DMS 273 (cell line): ENCODE data around the gene SNPH.
"Not testable (repeated sequence)": the region's sequence is repeated elsewhere in the genome, so short reads cannot be mapped to it uniquely, and the experiment has no call there.

Source experiments
- DNase-seq: peaks from one replicate; lab custom pipeline; 2025; ENCODE audit not compliant: unreplicated experiment; lab: John Stamatoyannopoulos, UW

SNPH gene

DNA sequence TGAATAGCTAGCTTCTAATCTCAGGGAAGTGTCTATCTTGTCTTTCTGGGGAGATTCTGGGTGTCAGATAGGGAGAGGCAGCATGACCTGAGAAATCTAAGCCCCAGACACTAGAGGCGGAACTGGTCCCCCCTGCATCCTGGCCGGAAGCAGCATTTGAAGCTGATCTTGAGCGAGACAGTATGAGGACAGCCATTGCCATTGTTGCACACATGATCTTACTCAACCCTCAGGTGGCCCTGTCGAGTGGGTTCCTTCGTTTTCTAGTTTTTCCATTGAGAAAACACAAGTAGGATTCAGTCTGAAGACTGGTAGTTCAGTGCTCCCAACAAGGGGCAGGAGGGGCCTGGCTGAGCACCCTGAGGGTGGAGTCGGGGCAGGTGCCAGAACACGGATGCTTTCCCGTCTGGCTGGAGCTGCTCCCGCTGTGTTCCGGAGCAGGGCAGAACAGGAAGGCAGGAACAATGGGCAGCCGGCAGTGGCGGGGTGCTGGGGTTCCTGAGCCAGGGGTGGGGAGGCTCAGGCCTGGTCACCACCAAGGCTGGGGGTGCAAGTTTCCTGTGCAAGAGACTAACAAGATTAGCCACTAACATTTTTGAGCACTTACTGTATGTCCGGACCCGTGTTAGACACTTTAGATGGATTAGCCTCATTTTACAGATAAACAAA is 70.7 kb downstream of the SNPH start:
- peak; percentile 49 for DNase-seq

DNA sequence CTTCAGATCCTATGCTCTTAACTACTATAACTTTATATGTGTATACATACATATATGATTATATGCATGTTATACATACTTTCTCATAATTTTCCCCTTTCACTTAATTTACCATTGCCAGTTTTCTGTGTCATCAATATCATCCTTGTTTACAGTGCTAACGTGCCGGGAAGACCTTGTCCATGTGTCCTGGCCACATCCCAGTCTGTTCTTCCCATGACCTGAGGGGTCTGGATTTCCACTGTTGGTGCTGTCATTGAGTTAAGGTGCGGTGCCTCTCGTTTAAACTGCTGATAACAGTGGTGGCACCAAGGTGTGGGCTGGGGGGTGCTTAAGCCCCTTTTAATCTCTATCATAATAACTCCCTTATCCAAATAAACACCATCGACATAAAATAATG is 71.3 kb downstream of the SNPH start:
- no peak for DNase-seq

DNA sequence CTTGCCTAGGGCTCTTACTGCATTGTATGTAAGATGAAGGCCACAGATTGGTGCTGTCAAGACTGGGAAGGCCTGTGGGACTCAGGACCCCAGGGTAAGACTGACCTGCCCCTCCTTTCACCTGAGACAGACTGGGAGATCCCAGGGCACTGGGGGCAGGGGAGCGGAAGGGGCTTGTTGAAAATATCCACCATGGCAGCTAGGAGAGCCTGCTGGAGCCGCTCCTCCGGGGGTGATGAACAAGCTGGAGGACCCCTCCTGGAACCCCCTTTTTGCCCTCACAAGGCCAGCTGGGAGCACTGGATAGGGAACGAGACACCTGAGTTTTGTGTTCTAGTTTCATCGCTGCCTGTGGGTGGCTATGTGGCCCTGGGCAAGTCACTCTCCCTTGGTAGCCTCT is 72.0 kb downstream of the SNPH start:
- no peak for DNase-seq

DNA sequence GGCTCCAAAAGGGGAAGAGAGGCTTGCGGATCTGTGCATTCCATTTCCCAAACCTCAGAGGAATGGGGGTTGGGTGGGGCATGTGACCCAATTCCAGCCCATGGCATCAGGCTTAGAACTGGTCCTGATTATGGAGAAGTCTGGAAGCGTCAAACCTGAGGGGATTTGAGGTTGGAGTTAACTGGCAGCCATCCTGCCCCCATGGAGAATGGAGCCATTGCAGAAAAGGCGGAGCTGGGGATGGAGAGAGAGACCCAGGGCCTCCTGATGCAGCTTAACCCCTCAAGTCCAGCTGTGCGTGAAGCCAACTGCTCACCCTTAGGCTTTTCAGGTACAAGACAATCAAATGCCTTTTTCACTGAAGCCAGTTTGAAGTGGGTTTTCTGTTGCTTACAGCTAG is 72.7 kb downstream of the SNPH start:
- no peak for DNase-seq

DNA sequence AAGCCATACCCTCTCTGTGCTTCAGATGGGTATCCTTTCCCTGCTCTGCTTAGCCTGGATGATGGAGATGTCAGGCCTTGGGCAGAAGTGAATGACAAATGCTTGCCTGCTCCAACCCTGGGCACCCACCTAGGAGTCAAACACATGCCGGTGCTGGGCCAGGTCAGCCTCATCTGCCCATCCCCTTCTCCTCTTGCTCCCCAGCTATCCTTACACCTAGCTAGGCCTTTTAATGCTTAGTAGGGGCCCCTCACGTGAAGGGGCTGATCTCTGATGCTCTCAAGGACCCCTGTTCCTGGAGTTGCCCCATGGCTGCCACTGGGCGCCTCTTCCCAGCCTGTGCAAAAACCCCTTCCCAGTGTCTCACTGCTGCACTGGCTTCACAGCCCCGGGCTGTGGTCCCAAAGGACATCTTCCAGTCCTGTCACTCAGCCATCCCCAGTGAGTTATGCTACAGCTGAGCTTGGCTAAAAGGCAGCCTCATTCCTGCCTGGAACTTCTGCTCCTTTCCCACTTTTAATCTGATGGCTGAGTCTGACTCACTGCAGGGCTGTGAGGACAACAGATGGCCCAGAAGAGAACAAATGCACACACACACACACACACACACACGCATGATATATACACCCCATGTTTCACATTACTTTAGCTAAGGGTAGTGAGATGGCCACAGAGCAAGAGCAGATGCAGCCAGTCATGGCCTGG is 75.6 kb downstream of the SNPH start:
- DNase-seq, result peak; percentile 57

DNA sequence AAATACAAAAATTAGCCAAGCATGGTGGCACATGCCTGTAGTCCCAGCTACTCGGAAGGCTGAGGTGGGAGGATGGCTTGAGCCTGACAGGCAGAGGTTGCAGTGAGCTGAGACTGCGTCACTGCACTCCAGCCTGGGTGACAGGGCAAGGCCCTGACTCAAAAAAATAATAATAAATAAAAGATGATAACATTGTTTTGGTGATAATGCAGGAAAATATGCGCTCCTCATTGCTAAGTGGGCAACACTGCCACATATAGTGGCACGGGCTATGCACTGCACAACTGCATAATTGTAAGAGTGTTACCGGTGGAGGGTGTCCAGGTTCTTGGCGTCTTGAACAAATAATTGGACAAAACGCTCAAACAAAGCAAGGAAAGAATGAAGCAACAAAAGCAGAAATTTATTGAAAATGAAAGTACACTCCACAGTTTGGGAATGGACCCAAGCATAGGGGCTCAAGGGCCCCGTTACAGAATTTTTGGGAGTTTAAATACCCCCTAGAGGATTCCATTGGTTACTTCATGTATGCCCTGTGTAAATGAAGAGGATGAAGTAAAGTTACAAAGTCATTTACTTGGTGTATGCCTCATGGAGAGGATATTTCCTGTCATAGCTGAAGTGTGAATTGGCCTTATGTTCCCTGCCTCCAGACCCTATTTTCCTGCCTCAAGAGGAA is 77.5 kb downstream of the SNPH start:
- not testable (repeated sequence) for DNase-seq

DNA sequence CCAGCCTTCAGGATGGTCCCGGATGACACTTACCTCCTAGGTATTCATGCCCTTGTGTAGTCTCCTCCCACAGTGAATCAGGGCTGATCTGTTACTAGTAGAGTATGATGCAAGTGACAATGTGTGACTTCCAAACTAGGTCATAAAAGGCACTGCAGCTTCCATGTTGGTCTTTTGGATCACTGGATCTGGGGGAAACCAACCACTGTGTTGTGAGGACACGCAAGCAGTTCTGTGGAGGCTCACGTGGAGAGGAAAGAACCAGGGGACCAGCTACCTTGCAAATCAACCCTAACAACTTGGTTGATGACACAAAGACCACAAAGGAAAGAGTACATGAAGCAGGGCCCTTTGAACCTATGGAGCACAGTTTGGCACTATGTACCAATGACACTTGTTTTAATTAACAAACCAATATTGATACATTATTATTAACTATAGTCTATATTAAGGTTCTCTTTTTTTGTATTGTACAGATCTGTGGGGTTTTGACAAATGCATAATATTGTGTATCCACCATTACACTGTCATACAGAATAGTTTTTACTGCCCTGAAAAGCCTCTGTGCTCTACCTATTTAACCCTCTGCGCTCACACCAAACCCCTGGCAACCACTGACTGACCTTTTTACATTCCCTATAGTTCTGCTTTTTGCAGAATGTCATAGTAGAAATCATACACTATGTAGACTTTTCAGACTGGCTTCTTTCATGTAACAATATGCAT is 79.1 kb downstream of the SNPH start:
- no peak for DNase-seq

DNA sequence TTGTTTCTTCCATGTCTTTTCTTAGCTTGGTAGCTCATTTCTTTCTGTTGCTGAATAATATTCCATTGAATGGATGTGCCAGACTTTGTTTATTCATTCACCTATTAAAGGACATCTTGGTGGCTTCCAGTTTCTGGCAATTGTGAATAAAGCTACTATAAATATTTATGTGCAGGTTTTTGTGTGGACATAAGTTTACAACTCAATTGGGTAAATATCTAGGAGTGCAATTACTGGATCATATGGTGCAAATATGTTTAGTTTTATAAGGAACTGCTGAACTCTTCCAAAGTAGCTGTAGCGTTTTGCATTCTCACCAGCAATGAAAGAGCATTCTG is 79.6 kb downstream of the SNPH start:
- no peak for DNase-seq

DNA sequence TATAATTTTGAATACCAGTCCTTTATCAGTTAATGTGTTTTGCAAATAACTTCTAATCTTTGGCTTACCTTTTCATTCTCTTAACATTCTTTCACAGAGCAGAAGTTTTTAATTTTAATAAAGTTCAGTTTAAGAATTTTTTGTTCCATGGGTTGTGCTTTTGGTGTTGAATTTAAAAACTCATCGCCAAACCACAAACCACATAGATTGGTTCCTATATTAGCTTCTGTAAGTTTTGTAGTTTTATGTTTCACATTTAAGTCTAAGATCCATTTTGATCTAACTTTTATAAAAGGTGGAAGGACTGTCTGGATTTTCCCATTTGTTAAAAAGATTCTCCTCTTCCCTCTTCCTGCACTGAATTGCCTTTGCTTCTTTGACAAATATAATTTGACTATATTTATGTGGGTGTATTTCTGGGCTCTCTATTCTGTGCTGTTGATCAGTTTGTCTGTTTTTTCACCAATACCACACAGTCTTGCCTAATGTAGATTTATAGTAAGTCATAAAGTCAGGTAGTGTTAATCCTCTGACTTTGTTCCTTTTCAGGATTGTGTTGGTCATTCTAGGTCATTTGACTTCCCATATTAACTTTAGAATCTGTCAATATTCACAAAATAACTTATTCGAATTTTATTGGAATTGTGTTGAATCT is 80.3 kb downstream of the SNPH start:
- no peak for DNase-seq

DNA sequence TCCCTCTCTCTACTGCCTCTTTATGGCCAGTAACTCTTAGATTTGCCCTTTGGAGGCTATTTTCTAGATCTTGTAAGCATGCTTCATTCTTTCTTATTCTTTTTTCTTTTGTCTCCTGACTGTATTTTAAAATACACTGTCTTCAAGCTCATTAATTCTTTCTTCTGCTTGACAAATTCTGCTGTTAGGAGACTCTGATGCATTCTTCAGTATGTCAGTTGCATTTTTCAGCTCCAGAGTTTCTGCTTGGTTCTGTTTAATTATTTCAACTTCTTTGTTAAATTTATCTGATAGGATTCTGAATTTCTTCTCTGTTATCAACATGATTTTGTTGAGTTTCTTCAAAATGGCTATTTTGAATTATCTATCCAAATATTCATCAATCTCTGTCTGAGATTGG is 87.9 kb downstream of the SNPH start:
- DNase-seq, result no peak

DNA sequence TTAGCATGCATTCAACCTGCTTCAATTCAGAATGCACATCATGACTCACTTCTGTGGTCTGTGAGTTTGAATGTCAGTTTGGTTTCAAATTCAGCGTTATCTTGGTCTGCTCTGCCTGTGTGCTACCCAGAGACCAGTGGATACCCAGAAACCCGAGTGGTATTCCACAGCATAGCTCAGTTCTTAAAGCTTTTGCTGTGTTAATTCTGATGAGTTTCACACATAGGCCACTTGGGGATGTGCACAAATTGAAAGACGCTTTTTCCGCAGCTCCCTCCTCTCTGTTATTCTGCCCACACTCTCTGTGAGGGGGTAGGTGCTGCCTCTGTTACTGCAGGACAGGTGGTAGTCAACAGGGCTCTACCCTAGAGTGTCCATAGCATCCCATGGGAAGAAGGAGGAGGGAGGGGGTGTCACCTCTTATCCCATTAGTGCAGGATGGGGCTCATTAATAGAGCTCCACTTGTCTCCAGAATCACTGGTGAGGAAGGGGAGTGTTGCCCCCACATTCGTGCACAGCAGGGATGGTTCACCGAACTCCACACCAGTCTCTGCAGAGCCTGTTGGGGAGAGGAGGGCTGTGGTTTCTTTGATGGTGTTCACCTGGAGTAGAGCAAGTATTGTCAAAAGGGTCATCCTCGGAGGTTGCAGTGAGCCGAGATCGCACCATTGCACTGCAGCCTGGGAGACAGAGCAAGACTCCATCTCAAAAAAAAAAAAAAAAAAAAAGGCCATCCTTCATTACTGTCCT is 92.0 kb downstream of the SNPH start:
- DNase-seq, result no peak
